Bronchial epithelial cell (primary cell): ENCODE results near the gene DENND1A. TPM values are rescaled to one million over a fixed set of nuclear protein-coding genes. Genes with fewer than 3 reads are reported as not detected.

Experiments
- DNase-seq: peaks from one replicate; pipeline ENCODE4 v3.0.0-alpha.2; 2010; ENCODE audit warnings: low read depth
- FAIRE-seq: peaks from 2 replicates; lab custom pipeline; 2011; peaks lifted over from hg19 to GRCh38; lab: Jason Lieb, UNC
- H3K27me3 ChIP-seq: 2 replicates; pipeline ENCODE4 v1.5.1; 2011; ENCODE audit warnings: low read length; ENCODE audit not compliant: control insufficient read depth, insufficient read depth
- H3K36me3 ChIP-seq: 2 replicates; pipeline ENCODE4 v1.5.1; 2011; ENCODE audit warnings: low read length; ENCODE audit not compliant: control insufficient read depth, insufficient read depth
- H3K4me3 ChIP-seq: 2 replicates; pipeline ENCODE4 v1.5.1; 2011; ENCODE audit warnings: mild to moderate bottlenecking, low read depth, low read length, control low read depth
- total RNA-seq: library from RNA; depleted of rRNA; stranded (reverse); fragments of >200 nt; gene quantifications from 2 replicates; pipeline ENCODE4 v1.2.1, GENCODE V29; 2014
- TF ChIP-seq, protein P1 (sequence below): IDR thresholded peaks from 2 replicates; pipeline ENCODE4 v1.5.1; 2011; ENCODE audit warnings: mild to moderate bottlenecking, moderate library complexity, low read length, control low read depth, inconsistent platforms; ENCODE audit not compliant: insufficient read depth, severe bottlenecking

Gene DENND1A
- total RNA-seq, 1 donor from 2014 or later = 6.1 TPM

DNA sequence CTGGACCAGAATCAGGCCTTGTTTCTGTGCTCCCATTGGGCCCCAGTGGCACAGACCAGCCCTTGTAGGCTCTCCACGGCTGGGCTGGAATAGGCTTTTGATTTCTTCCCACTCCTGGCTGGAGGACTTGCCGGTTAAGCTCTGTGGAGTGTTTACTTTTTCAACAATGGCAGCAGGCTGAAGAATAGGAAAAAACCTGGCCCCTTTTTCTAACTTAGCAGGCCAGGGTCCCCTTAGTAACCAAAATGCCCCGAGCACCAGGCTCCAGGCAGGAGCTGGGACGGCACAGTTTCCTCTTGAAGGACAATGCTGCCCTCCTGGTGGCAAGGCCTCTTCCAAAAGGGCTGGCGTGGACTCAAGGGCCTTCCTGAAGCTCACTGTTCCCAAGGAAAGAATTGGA, 343.7 kb downstream of the DENND1A start:
- DNase-seq (no peak), FAIRE-seq (no peak)
- H3K36me3 ChIP-seq = no peaks in the 10 kb centered on the region
- no peak overlapping the region for H3K4me3 ChIP-seq
- TF ChIP-seq, protein P1, sequence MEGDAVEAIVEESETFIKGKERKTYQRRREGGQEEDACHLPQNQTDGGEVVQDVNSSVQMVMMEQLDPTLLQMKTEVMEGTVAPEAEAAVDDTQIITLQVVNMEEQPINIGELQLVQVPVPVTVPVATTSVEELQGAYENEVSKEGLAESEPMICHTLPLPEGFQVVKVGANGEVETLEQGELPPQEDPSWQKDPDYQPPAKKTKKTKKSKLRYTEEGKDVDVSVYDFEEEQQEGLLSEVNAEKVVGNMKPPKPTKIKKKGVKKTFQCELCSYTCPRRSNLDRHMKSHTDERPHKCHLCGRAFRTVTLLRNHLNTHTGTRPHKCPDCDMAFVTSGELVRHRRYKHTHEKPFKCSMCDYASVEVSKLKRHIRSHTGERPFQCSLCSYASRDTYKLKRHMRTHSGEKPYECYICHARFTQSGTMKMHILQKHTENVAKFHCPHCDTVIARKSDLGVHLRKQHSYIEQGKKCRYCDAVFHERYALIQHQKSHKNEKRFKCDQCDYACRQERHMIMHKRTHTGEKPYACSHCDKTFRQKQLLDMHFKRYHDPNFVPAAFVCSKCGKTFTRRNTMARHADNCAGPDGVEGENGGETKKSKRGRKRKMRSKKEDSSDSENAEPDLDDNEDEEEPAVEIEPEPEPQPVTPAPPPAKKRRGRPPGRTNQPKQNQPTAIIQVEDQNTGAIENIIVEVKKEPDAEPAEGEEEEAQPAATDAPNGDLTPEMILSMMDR = no peak
- no peaks in the 10 kb centered on the region for H3K27me3 ChIP-seq

DNA sequence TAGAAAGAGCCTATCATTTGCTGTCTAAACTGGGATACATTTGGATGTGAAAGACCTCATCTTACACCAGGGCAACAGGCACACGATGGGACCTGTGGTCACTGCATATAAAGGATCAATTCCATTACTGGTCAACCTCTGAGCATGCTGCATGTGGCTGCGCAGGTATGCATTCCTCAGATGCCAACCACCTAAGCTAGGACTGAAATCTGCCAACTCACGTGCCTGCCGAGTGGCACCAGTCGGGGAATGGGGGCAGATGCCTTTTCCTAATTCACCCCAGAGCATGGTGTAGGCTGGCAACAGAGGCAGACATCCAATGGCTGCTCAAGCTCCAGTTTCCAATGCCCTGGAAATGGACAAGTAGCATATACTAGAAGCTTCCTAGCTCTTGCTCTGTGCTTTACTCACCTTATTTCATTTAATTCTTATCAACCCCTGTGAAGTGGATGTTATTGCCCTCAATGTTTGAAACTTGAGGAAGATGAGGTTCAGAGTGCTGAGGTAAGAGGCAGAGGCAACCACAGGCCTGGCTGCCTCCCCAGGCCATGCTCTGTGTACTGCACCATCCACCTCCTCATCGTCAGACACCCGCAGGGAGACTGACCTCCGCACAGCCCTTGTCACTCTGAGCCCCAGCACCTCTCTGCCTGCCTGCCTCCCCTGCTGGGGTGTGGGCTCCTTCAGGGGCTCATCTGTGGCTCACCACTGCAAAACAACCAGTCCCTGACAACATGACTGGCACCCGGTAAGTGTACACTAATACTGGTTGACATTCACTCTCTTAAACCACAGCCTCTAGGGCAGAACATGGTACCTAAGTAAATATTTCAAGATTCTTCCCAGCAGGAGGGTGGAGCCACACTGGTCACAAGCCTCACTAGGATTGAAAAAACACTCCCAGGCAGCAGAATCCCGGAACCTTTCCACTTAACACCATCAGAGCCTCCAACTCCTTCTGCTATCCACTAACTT, 345.4 kb downstream of the DENND1A start:
- DNase-seq = no peak
- TF ChIP-seq, protein P1 = no peak
- no peaks in the 10 kb centered on the region for H3K36me3 ChIP-seq
- no peaks in the 10 kb centered on the region for H3K27me3 ChIP-seq
- no peak for FAIRE-seq
- H3K4me3 ChIP-seq = no peak overlapping the region

DNA sequence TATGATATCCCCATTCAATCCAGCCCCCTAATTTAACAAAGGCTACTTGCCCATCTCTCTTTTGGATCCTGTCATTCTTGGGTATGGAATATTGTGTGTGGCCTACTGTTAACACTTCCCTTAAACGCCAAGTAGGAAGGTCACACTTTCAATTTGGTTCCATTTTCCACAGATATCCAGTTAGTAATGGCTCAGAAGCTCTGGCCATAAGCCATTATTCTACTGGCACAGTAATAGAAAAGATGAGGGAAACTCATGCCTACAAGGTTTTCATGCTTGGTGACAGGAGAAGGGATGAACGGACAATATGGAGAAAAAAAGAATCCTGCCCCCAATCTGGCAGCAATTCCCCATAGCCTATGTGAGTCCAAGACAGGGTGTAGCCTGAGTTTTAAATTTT, 346.3 kb downstream of the DENND1A start:
- TF ChIP-seq, protein P1 = no peak
- DNase-seq (no peak), FAIRE-seq (no peak)
- H3K36me3 ChIP-seq = no peaks in the 10 kb centered on the region
- no peak overlapping the region for H3K4me3 ChIP-seq
- no peaks in the 10 kb centered on the region for H3K27me3 ChIP-seq

DNA sequence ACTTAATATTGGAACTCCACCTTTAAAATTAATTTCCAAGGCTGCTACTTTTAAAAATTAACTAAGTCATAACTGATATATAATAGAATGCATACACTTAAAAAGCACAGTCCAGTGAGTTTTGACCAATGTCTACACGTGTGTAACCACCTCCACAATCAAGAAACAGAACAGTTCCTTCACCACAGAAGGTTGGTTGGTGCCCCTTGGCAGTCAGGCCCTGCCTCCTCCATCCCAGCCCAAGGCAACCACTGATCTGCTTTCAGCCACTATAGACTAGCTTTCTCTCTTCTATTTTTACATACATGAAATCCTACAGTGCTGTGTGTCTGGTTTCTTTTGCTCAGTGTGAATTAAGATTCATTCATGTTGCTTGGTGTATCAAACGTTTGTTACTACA, 358.7 kb downstream of the DENND1A start:
- TF ChIP-seq, protein P1 = no peak
- FAIRE-seq = no peak
- H3K4me3 ChIP-seq = no peak overlapping the region
- H3K36me3 ChIP-seq = no peaks in the 10 kb centered on the region
- DNase-seq = no peak
- H3K27me3 ChIP-seq = no peaks in the 10 kb centered on the region

DNA sequence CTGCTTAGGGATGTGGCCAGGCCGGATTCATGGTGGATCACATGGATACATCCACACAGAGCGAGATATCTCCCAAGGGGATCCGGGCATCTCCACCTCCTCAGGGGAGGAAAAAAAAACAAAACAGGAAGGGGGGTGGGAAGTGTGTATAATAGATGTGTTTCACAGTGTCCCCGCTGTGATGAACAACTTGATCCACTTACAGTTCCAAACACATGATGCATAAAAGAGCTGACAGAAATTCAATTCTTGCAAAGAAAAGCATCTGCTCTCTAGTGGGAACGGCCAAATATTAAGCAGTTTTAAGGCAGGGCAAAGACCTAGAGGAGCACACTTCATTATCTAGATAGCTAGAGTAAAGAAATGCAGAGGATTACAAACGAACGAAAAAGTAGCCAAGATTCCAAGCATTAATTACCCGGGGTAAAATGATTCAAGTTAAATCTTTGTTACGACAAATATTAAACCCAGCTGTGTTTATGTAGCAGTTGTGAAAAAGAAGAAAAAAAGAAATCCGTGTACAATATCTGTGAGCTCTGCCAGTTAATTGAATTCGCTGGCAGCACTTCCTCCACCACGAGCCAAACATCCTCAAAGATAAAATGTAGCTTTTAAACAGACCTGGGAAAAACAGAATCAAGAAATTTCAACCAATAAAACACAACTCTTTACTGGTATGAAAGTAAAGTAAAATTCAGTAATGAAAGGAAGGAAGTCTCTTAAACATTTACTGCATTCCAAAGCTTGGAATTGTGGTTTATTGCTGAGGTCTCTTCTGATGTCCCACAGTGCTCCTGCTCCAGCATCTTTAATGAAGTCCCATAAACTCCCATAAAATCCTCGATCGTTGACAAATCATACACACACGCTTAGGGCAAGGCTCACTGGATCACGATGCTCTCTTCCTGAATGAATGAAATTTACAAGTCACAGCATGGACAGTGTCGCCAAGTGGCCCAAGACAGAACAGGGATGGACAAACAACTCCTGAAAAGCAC, 360.9 kb downstream of the DENND1A start:
- DNase-seq (no peak), FAIRE-seq (no peak)
- TF ChIP-seq, protein P1 = no peak

More for the DNA sequence above, 360.9 kb downstream of the DENND1A start:
- Histone ChIP-seq H3K4me3 (no peak overlapping the region), H3K36me3 (no peaks in the 10 kb centered on the region), H3K27me3 (no peaks in the 10 kb centered on the region)
